ENCODE data around the gene CCDC50. TPM values are rescaled to one million over a fixed set of nuclear protein-coding genes. Genes with fewer than 3 reads are reported as not detected.

Gene CCDC50
- total RNA-seq, 1 experiment from 2014 or later, result 124 TPM

GRCh38 chr3:191283400-191283799 lies 45.8 kb upstream of the CCDC50 start:
- H3K9me3 Mint-ChIP-seq (ENCODE audit: low read depth, unreplicated experiment), result no peaks in the 10 kb centered on the region
- H3K36me3 Mint-ChIP-seq (ENCODE audit: insufficient read depth, unreplicated experiment), result no peaks in the 10 kb centered on the region
- H3K4me1 Mint-ChIP-seq (ENCODE audit: low read depth, unreplicated experiment), result peaks cover 18% of the 10 kb centered on the region
- no peak for DNase-seq
- no TSS peak for BruUV-seq (replicated peaks)
- CTCF ChIA-PET, result interaction anchor here (1.0 kb wide), 1 partner anchor 24 kb away, joined by 3 read pairs; no protein-coding TSS in a partner anchor
- no peak overlapping the region for H3K4me3 Mint-ChIP-seq (ENCODE audit: low read depth, unreplicated experiment)
- no peak for TF ChIP-seq CTCF (IDR thresholded peaks at IDR 0.05; ENCODE audit: unreplicated experiment)
- no peaks in the 10 kb centered on the region for H3K27me3 Mint-ChIP-seq (ENCODE audit: unreplicated experiment)
- intact Hi-C loops (cut with micrococcal nuclease; ENCODE audit: unreplicated experiment), result no loop called here
- H3K27ac Mint-ChIP-seq (ENCODE audit: unreplicated experiment), result no peak overlapping the region

GRCh38 chr3:191290311-191291025 lies 38.7 kb upstream of the CCDC50 start:
- Mint-ChIP-seq H3K4me3 (ENCODE audit: low read depth, unreplicated experiment) (no peak overlapping the region), H3K27me3 (ENCODE audit: unreplicated experiment) (no peaks in the 10 kb centered on the region), H3K27ac (ENCODE audit: unreplicated experiment) (no peak overlapping the region), H3K36me3 (ENCODE audit: insufficient read depth, unreplicated experiment) (no peaks in the 10 kb centered on the region), H3K4me1 (ENCODE audit: low read depth, unreplicated experiment) (peaks cover 8% of the 10 kb centered on the region), H3K9me3 (ENCODE audit: low read depth, unreplicated experiment) (no peaks in the 10 kb centered on the region)
- CTCF ChIA-PET, result no interaction called here
- intact Hi-C loops (cut with micrococcal nuclease; ENCODE audit: unreplicated experiment), result no loop called here
- TF ChIP-seq CTCF (IDR thresholded peaks at IDR 0.05; ENCODE audit: unreplicated experiment), result no peak
- DNase-seq, result no peak
- BruUV-seq (replicated peaks), result no TSS peak

GRCh38 chr3:191292243-191293015 lies 36.8 kb upstream of the CCDC50 start:
- intact Hi-C loops (cut with micrococcal nuclease; ENCODE audit: unreplicated experiment), result no loop called here
- Mint-ChIP-seq H3K27ac (ENCODE audit: unreplicated experiment) (no peak overlapping the region), H3K36me3 (ENCODE audit: insufficient read depth, unreplicated experiment) (no peaks in the 10 kb centered on the region), H3K4me1 (ENCODE audit: low read depth, unreplicated experiment) (no peaks in the 10 kb centered on the region), H3K9me3 (ENCODE audit: low read depth, unreplicated experiment) (no peaks in the 10 kb centered on the region), H3K27me3 (ENCODE audit: unreplicated experiment) (no peaks in the 10 kb centered on the region), H3K4me3 (ENCODE audit: low read depth, unreplicated experiment) (no peak overlapping the region)
- CTCF ChIA-PET, result interaction anchor here (1.0 kb wide), 1 partner anchor 1620 kb away, joined by 3 read pairs; no protein-coding TSS in a partner anchor
- no peak for DNase-seq
- no TSS peak for BruUV-seq (replicated peaks)
- TF ChIP-seq CTCF (IDR thresholded peaks at IDR 0.05; ENCODE audit: unreplicated experiment), result no peak

- Mint-ChIP-seq H3K27me3 (ENCODE audit: unreplicated experiment) (no peaks in the 10 kb centered on the region), H3K4me1 (ENCODE audit: low read depth, unreplicated experiment) (no peaks in the 10 kb centered on the region), H3K4me3 (ENCODE audit: low read depth, unreplicated experiment) (no peak overlapping the region), H3K9me3 (ENCODE audit: low read depth, unreplicated experiment) (no peaks in the 10 kb centered on the region), H3K27ac (ENCODE audit: unreplicated experiment) (no peak overlapping the region), H3K36me3 (ENCODE audit: insufficient read depth, unreplicated experiment) (no peaks in the 10 kb centered on the region)
- no peak for DNase-seq
- intact Hi-C loops (cut with micrococcal nuclease; ENCODE audit: unreplicated experiment), result no loop called here
- no peak for TF ChIP-seq CTCF (IDR thresholded peaks at IDR 0.05; ENCODE audit: unreplicated experiment)
- BruUV-seq (replicated peaks), result no TSS peak
- CTCF ChIA-PET, result no interaction called here
These were observed 34.9 kb upstream of the CCDC50 start for GRCh38 chr3:191294291-191294690.
